ENCODE data around the gene DCP1B.
A peak's percentile ranks its signal among the peaks of the same experiment; 100 is the strongest.

The DCP1B gene

DNA sequence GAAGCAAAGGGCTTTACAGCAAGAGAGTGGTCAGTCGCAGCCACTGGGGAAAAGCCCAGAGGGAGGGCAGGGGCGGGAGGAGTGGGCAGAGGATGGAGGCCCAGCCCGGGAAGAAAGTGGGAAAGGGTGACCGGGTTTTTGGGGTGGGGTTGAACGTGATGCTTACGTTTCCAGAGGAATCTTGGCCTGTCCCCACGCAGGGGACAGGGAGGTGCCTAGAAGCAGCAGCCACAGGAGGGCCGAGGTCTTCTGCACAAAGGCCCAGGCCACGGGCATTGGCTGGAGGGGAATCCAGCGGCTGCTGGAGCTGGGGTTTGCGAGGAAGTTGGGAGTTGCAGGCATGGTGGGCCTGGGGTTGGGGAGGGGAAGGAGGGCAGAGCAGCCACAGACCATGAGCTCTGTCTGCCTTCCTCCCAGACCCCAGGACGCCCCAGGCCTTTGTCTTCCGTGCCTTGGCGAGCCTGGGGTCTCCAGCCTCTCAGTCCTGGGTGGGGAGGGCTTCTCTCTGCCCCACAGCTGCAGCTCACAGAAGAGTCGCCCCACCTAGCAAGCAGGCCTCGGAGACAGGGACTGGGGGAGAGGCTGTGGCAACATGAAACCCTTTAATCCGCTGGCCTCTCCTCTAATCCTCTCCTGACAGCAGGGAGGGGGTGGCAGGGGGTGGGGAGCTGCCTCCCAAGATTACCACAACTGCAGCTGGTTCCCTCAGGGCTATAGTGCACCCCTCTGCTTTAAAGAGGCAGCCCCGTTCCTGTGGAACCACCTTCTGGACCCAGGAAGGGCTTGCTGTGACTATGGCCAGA lies 86.0 kb downstream of the DCP1B start, which contains the start of gene CACNA2D4:
Gene CACNA2D4 (minus strand): TSS at position 572 of the 803 bp plus-strand sequence. CDS start 179 bp downstream, at position 393.
- no peaks in the 10 kb centered on the region for H3K27me3 ChIP-seq (ENCODE audit: insufficient read depth, low read depth, severe bottlenecking)
- peak within 1 kb of the TSS; percentile 89 for H3K27ac ChIP-seq
- DNase-seq: peak; percentile 95
- no peaks in the 10 kb centered on the region for H3K36me3 ChIP-seq
- H3K4me3 ChIP-seq (ENCODE audit: low read depth, low read length): peak within 1 kb of the TSS; percentile 54
- TF ChIP-seq, protein P1, sequence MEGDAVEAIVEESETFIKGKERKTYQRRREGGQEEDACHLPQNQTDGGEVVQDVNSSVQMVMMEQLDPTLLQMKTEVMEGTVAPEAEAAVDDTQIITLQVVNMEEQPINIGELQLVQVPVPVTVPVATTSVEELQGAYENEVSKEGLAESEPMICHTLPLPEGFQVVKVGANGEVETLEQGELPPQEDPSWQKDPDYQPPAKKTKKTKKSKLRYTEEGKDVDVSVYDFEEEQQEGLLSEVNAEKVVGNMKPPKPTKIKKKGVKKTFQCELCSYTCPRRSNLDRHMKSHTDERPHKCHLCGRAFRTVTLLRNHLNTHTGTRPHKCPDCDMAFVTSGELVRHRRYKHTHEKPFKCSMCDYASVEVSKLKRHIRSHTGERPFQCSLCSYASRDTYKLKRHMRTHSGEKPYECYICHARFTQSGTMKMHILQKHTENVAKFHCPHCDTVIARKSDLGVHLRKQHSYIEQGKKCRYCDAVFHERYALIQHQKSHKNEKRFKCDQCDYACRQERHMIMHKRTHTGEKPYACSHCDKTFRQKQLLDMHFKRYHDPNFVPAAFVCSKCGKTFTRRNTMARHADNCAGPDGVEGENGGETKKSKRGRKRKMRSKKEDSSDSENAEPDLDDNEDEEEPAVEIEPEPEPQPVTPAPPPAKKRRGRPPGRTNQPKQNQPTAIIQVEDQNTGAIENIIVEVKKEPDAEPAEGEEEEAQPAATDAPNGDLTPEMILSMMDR (IDR thresholded peaks at IDR 0.05; ENCODE audit: low read depth, low read length): no peak
- H3K9me3 ChIP-seq (ENCODE audit: severe bottlenecking): no peaks in the 10 kb centered on the region

DNA sequence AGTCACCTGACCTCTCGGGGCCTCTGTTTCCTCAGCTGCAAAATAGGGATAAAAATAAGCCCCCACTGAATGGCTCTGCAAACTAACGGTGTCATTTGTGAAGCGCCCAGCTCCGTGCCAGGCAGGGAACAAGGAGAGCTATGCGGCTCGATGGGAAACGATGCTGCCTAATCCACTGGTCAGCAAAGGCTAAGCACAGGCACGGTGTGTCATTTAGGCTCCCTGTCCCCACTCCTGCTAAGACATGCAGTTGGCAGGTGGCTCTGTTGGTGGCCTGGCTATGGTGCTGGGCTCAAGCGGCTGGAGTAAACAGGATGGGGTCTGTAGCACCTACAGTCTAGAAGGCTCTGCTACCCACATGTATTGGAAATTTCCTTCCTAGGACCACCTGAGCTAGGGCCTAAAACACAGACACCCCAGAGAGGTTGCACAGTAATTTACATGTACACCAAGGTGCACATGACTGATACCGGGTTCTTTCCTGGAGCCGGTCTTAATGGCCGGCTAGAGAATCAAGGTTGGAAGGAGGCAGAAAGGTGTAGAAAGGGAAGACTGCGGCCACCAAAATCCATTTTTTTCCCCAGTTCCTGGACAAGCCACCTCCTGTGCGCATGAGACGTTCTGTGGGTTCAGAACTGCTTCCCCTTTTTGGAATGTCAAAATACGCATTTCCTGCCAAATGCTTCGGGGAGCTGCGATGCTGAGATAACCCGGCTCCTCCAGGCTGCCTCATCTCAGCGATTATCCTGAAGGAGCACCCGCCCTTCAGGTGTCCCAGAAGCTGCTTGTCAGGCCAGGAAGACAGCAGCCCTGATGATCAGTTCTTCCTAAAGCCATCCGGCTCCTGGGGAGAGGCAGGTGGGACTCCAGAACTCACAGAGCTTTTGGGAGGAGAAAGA lies 86.8 kb downstream of the DCP1B start:
- Histone ChIP-seq H3K9me3 (ENCODE audit: severe bottlenecking) (no peaks in the 10 kb centered on the region), H3K27me3 (ENCODE audit: insufficient read depth, low read depth, severe bottlenecking) (no peaks in the 10 kb centered on the region), H3K4me3 (ENCODE audit: low read depth, low read length) (peak overlapping the region; percentile 54), H3K36me3 (no peaks in the 10 kb centered on the region), H3K27ac (peak overlapping the region; percentile 89)
- TF ChIP-seq, protein P1 (IDR thresholded peaks at IDR 0.05; ENCODE audit: low read depth, low read length): no peak
- DNase-seq: peak; percentile 51

DNA sequence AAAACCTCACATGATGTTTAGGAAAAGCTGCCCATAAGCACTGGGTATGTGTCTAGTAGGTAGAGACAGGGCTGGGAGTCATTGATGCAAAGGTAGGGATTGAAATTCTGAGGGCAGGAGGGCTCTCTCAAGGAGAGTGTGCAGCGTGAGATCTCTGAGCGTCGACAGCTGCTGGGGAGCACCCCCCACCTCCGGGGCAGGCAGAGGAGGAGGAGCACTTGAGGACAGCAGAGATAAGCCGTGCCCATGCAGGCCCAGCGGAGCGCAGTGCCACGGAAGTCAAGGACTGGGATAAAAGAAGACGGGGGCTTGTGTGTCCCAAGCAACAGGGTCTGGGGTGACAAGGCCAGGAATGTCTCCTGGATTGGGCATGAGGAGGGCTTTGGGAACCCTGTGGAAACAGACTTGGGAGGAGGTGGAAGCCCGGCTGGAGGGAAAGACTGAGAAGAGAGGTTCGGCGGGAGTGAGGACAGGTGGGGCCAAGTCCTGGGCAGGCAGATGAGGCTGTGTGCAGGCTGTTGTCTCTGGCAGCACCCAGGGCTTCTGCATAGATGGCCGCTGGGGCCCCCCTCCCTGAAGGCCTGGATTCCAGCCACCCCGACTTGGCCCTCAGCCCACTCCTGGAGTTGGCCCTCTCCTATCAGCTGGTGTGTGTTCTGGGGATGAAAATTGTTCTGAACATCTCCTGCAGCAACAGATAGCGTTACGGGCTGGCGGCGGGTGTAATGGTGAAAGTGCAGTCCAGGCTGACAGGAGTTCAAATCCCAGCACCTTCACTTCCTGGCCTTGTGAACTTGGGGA lies 87.7 kb downstream of the DCP1B start:
- H3K4me3 ChIP-seq (ENCODE audit: low read depth, low read length): no peak overlapping the region; the same call in 1 of the 2 replicates
- no peaks in the 10 kb centered on the region for H3K27me3 ChIP-seq (ENCODE audit: insufficient read depth, low read depth, severe bottlenecking)
- H3K27ac ChIP-seq: no peak overlapping the region
- TF ChIP-seq, protein P1 (IDR thresholded peaks at IDR 0.05; ENCODE audit: low read depth, low read length): no peak
- no peaks in the 10 kb centered on the region for H3K36me3 ChIP-seq
- DNase-seq: peak; percentile 63
- H3K9me3 ChIP-seq (ENCODE audit: severe bottlenecking): no peaks in the 10 kb centered on the region

DNA sequence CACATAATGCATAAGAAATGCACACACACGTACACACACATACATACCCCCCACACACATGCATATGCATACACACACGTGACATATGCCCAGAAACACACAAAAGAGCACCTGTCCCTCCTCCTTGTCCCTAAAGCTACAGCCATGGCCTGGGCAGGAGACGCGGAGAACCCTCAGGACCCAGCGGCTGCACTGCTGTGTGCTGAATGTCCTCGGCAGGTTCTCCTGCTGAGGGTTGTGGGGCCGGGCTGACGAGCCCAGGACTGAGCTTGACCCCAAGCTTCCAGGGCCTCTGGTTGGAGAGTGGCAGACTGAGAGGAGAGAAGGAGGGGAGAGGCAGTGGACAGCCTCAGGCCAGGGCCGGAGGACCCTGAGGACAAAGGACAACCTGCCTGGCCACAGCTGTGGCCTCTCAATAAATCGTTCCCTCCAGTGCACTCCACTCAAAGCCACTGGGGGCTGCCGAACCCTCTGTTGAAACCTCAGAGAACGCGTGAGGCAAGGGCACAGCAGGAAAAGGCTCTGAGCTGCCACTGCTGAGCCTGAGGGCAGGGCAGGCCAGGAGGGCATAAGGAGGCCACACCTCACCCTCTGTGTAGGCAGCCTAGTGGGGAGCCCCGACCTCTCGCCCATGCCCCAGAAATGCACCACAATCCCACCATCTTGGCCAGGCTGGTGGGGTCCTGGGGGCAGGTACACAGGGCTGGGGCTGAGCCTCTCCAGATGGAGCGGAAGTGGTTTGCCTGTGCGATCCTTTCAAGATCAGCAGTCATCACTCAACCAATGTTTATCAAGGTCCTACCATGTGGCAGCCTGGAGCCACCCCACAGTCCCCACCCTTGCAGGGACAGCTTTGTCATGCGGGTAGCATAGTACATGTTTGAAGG lies 88.9 kb downstream of the DCP1B start:
- TF ChIP-seq, protein P1 (IDR thresholded peaks at IDR 0.05; ENCODE audit: low read depth, low read length): no peak
- no peak overlapping the region for H3K27ac ChIP-seq
- no peak overlapping the region for H3K4me3 ChIP-seq (ENCODE audit: low read depth, low read length)
- H3K36me3 ChIP-seq: no peaks in the 10 kb centered on the region
- no peaks in the 10 kb centered on the region for H3K27me3 ChIP-seq (ENCODE audit: insufficient read depth, low read depth, severe bottlenecking)
- H3K9me3 ChIP-seq (ENCODE audit: severe bottlenecking): no peaks in the 10 kb centered on the region
- no peak for DNase-seq
